ENCODE data around the gene TUBB.

Gene TUBB

DNA sequence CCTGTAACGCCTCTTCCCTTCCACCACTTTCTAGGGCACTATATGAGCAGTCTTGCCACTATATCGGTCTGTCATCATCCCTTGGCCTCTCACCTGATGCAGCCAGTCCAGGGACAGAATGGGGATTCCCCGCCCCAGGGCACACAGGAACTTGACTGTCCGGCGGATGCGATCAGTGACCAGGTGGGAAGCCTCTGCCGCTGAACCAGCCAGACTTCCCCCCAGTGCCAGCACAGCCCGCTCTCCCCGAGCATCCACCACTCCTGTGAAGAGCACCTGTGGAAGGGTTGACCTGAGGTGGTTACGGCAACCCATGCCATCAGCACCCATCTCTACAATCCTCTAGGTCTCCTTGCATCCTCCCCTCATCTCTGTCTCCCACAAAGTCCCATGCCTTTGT, 17.1 kb upstream of the TUBB start:
- TF ChIP-seq CTCF (IDR thresholded peaks at IDR 0.05; ENCODE audit: low read length, missing control alignments) = no peak
- no peak for DNase-seq (ENCODE audit: low read depth)
- H3K4me3 ChIP-seq (replicated peaks; ENCODE audit: low read depth, low read length) = no peak overlapping the region

DNA sequence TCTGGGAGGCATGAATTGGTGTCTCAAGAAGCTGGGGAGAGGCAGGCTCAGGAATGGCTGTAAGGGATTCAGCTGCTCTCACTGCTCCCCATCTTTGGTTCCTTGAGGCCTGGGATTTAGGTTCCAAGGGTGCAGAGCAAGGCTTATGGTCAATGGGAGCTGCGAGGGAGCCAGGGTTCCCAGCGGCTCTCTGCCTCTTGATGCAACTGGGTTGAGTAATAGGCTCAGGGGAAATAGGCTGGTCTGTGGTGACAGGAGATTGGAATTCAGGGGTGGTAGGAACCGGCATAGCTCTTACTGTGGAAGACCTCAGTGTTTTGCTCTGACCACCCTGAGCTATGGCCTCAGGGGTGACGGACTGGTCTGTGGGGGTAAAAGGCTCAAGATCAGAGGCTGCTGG, 16.3 kb upstream of the TUBB start:
- TF ChIP-seq CTCF (IDR thresholded peaks at IDR 0.05; ENCODE audit: low read length, missing control alignments) = no peak
- H3K4me3 ChIP-seq (replicated peaks; ENCODE audit: low read depth, low read length) = no peak overlapping the region
- DNase-seq (ENCODE audit: low read depth) = no peak

- no peak for TF ChIP-seq CTCF (IDR thresholded peaks at IDR 0.05; ENCODE audit: low read length, missing control alignments)
- no peak for DNase-seq (ENCODE audit: low read depth)
Observed at GRCh38 chr6:30705620-30706019, 14.5 kb upstream of the TUBB start.

GRCh38 chr6:30707281-30707850, 12.8 kb upstream of the TUBB start:
- TF ChIP-seq CTCF (IDR thresholded peaks at IDR 0.05; ENCODE audit: low read length, missing control alignments) = no peak
- DNase-seq (ENCODE audit: low read depth) = no peak
- no peak overlapping the region for H3K4me3 ChIP-seq (replicated peaks; ENCODE audit: low read depth, low read length)

More at GRCh38 chr6:30705620-30706019, 14.5 kb upstream of the TUBB start:
- H3K4me3 ChIP-seq (replicated peaks; ENCODE audit: low read depth, low read length) = no peak overlapping the region

DNA sequence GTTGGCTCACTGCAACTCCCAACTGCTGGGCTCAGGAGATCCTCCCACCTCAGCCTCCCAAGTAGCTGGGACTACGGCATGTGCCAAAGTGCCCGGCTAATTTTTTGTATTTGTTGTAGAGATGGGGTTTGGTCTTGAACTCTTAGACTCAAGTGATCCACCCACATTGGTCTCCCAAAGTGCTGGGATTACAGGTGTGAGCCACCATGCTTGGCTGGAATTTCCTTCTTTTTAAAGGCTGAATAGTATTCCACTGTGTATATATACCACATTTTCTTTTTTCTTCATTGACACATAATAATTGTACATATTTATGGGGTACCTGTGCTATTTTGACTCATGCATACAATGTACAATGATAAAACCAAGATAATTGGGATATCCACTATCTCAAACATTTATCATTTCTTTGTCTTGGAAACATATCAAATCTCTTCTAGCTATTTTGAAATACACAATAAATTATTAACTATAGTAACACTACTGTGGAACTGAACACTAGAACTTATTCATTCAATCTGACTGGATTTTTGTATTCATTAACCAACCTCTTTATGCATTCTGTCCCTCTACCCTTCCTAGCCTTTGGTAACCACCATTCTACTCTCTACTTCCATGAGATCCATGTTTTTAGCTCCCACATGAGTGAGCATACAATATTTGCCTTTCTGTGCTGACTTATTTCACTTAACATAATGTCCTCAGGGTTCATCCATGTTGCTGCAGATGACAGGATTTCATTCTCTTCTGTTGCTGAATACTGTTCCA, 10.9 kb upstream of the TUBB start:
- no peak for DNase-seq (ENCODE audit: low read depth)
- TF ChIP-seq CTCF (IDR thresholded peaks at IDR 0.05; ENCODE audit: low read length, missing control alignments) = no peak

DNA sequence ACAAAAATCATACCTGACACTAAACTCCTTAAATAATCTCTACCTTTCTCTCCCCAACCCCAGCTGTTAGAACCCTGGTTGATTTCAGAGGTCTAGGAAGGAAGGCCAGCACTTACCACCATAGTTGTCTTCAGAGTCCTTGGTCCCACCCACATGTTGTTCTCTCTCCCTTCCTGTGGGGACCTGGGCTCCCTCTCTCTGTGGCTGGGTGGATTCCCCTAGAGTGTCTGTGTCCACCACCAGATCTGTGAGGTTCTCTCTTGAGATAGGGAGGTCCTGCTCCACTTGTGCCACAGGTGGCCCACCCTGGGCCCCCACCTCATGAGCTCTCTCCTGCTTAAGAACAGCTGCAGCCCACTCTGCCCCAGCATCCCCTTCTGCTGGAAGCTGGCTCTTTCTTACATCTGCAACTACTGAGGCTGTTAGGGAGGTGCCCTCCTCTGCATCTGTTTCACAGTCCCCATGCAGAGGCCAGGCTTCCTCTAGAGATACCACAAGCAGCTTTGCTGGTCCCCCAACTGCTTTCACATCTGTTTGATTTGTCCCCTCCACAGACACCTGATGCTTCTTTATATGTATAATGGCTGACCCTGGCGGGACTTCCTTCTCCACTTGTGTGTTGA, 8.3 kb upstream of the TUBB start:
- no peak overlapping the region for H3K4me3 ChIP-seq (replicated peaks; ENCODE audit: low read depth, low read length)
- no peak for TF ChIP-seq CTCF (IDR thresholded peaks at IDR 0.05; ENCODE audit: low read length, missing control alignments)
- DNase-seq (ENCODE audit: low read depth) = no peak

More for the DNA sequence above, 10.9 kb upstream of the TUBB start:
- H3K4me3 ChIP-seq (replicated peaks; ENCODE audit: low read depth, low read length) = no peak overlapping the region
